HUES64 (cell line): ENCODE data around the gene PRRC2C. TPM values are rescaled to one million over a fixed set of nuclear protein-coding genes. Genes with fewer than 3 reads are reported as not detected.
"Not testable (repeated sequence)": the region's sequence is repeated elsewhere in the genome, so short reads cannot be mapped to it uniquely, and the experiment has no call there.

Experiments used
- H3K27ac ChIP-seq: 2 replicates; pipeline ENCODE4 v1.7.0; 2013; ENCODE audit warnings: low read depth, low read length, inconsistent platforms
- H3K27me3 ChIP-seq: 2 replicates; pipeline ENCODE4 v1.6.1; 2013; ENCODE audit warnings: mild to moderate bottlenecking, low read length; ENCODE audit not compliant: insufficient read depth
- H3K36me3 ChIP-seq: 2 replicates; pipeline ENCODE4 v1.6.1; 2013; ENCODE audit warnings: mild to moderate bottlenecking, low read length; ENCODE audit not compliant: insufficient read depth
- H3K4me1 ChIP-seq: 2 replicates; pipeline ENCODE4 v1.6.1; 2013; ENCODE audit warnings: mild to moderate bottlenecking, low read length, moderate library complexity; ENCODE audit not compliant: insufficient read depth
- H3K4me3 ChIP-seq: 2 replicates; pipeline ENCODE4 v1.5.1; 2013; ENCODE audit warnings: mild to moderate bottlenecking, low read length, moderate library complexity
- H3K9ac ChIP-seq: 2 replicates; pipeline ENCODE4 v1.6.1; 2013; ENCODE audit warnings: mild to moderate bottlenecking, low read depth, low read length
- H3K9me3 ChIP-seq: 2 replicates; pipeline ENCODE4 v1.6.1; 2013; ENCODE audit warnings: low read depth, low read length; ENCODE audit not compliant: insufficient read depth
- WGBS: fragments of 150-250, 120-280 bp; methylation state at CpG from one replicate; pipeline ENCODE4 v1.1.7; 2013; ENCODE audit warnings: missing lambda C conversion rate; 5-methylcytosine and 5-hydroxymethylcytosine counted together
- polyA plus RNA-seq, 2 experiments: library from polyadenylated mRNA; stranded (reverse); fragments of 50-300 nt; gene quantifications; one replicate each; pipeline ENCODE4 v1.2.3, GENCODE V29; 2013

Gene PRRC2C
- polyA plus RNA-seq (2013, experiment 1 of 2) = 91.0 TPM
- 97.3 TPM for polyA plus RNA-seq (2013, experiment 2 of 2)

DNA sequence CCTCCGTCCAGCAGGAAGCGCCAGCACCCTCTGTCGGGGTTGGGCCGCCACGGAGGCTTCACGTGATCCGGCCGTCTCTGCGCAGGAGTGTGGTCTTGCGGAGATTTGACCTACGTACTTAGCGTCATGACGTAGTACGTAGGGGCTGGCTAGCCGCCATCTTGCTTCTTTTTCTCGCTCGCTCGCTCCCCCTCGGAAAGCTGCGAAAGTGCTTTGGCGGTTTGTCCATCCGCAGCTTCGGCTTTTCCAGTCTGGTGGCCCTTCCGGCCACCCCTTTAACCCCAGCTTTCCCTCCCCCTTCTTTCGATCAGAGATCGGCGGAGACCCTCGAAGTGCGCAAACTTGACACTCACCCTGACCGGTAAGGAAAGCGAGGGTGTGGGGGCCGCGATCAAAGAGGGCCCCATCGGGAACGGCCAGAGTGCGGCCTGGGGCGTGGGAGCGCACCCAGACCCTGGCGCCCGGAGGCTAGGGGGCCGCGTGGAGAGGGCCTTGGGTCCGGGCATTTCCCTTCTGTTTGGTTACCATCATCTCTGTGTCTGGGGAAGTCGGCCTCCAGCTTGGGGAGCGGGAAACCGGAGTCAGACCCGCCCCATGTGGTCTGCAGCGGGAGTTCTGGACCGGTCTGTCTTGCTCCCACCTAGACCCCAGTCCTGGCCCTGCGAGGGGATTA lies at the start of gene PRRC2C:
Gene PRRC2C, plus strand, starts transcription at position 156 of the 673 bp plus-strand sequence. CDS start 26,559 bp downstream, outside the sequence.
- peak within 1 kb of the TSS; percentile 75 for H3K4me3 ChIP-seq
- H3K9me3 ChIP-seq = no peaks in the 10 kb centered on the region
- H3K4me1 ChIP-seq = peaks cover 11% of the 10 kb centered on the region; the same call in 1 of the 2 replicates
- under 1% methylated on average over 50 of the region's 50 CpGs for WGBS
- H3K36me3 ChIP-seq = 0 out of 2 replicates have a peak, but pooled peaks cover 10% of the 10 kb centered on the region
- H3K9ac ChIP-seq = peak within 1 kb of the TSS; percentile 93
- H3K27me3 ChIP-seq = no peaks in the 10 kb centered on the region
- H3K27ac ChIP-seq = peak within 1 kb of the TSS; percentile 96

DNA sequence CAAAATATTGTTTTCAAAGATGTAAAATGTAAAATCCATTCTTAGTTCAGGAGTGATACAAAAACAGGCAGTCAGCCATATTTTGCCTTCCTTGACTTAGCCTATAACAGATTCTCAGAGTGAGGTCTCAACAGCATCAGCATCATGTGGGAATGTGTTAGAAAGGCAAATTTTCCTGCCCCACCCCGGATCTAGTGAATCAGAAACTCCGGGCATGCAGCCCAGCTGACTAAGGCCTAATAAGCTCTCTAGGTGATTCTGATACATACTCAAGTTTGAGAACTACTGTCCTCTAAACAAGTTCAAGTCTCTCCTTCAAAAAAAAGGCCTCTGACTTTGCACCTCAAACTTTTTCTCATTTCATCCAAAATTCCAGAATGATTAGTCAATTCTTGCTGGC lies 46.9 kb upstream of the PRRC2C start:
- Histone ChIP-seq H3K36me3 (no peaks in the 10 kb centered on the region), H3K9ac (no peak overlapping the region), H3K27me3 (no peaks in the 10 kb centered on the region), H3K4me1 (0 out of 2 replicates have a peak, but pooled peaks cover 5% of the 10 kb centered on the region), H3K9me3 (no peaks in the 10 kb centered on the region), H3K4me3 (no peak overlapping the region), H3K27ac (no peak overlapping the region)
- 82% methylated on average over 2 of the region's 2 CpGs for WGBS

DNA sequence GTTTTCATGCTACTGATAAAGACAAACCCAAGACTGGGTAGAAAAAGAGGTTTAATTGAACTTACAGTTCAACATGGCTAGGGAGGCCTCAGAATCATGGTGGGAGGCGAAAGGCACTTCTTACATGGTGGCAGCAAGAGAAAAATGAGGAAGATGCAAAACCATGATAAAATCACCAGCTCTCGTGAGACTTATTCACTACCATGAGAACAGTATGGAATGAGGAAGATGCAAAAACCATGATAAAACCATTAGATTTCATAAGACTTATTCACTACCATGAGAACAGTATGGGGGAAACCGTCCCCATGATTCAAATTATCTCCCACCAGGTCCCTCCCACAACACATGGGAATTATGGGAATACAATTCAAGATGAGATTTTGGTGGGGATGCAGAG lies 45.1 kb upstream of the PRRC2C start:
- not testable (repeated sequence) for H3K9me3 ChIP-seq, H3K4me3 ChIP-seq, H3K27ac ChIP-seq, H3K4me1 ChIP-seq, H3K27me3 ChIP-seq, H3K9ac ChIP-seq, H3K36me3 ChIP-seq
- WGBS = 93% methylated on average over 1 of the region's 3 CpGs

DNA sequence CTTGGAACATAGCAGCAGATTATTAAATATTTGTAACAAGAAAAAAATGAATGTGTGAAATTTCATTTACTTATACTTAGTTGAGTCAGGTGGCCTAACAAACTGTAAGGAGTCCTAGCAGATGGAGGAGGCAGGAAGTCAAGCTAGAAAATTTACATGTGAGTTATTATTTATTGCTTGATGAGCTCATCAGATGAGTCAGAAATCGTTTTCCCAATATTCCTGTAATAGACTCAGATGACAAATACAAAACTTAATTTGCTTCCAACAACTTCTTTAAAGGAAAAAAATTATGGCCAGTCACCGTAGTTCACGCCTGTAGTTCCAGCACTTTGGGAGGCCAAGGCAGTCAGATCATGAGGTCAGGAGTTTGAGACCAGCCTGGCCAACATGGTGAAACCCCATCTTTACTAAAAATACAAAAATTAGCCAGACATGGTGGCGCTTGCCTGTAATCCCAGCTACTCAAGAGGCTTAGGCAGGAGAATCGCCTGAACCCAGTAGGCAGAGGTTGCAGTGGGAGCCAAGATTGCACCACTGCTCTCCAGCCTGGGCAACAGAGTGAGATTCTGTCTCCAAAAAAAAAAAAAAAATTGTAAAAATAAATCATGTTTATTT lies 43.9 kb upstream of the PRRC2C start:
- H3K27ac ChIP-seq, H3K4me3 ChIP-seq, H3K4me1 ChIP-seq, H3K27me3 ChIP-seq, H3K9ac ChIP-seq, H3K9me3 ChIP-seq, H3K36me3 ChIP-seq: not testable (repeated sequence)
- 94% methylated on average over 5 of the region's 5 CpGs for WGBS

DNA sequence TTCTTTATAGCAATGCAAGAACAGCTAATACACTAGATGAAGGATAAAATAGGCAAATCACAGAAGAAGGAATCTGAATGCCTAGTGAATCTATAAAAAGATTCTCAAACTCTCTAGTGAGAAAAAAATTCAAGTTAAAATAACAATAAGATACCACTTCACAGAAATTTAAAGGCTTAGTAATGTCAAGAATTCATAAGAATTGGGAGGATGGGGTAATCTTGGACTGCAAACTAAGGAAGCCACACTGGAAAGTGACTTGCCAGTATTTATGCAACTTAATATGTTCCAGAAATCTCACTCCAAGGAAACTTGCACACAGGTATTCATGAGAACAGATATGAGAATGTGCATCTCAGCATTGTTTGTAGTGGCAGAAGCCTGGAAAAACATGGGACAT lies 38.9 kb upstream of the PRRC2C start:
- Histone ChIP-seq H3K9me3 (no peaks in the 10 kb centered on the region), H3K9ac (no peak overlapping the region), H3K27me3 (no peaks in the 10 kb centered on the region), H3K4me1 (no peaks in the 10 kb centered on the region), H3K36me3 (no peaks in the 10 kb centered on the region), H3K4me3 (no peak overlapping the region), H3K27ac (no peak overlapping the region)

DNA sequence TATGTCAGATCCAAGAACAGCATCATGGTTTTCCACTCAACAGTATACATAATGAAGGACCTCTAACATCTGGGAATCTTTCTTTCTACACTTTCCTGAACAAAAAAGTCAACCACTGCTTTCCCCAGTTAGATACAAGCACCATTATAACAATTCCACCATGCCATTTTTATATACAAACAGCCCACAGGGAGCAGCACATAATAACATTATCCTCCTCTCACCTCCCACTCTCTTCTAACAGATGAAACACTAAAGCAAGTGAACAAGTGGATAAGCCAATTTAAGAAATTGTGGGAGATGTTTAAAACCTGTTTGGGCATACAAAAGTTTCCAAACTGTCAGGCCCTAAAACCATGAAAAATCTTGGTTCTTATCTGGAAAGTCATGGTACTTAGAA lies 29.4 kb upstream of the PRRC2C start:
- H3K4me1 ChIP-seq = no peaks in the 10 kb centered on the region
- H3K4me3 ChIP-seq = no peak overlapping the region
- H3K36me3 ChIP-seq = no peaks in the 10 kb centered on the region
- no peaks in the 10 kb centered on the region for H3K27me3 ChIP-seq
- no peak overlapping the region for H3K9ac ChIP-seq
- no peaks in the 10 kb centered on the region for H3K9me3 ChIP-seq
- no peak overlapping the region for H3K27ac ChIP-seq

DNA sequence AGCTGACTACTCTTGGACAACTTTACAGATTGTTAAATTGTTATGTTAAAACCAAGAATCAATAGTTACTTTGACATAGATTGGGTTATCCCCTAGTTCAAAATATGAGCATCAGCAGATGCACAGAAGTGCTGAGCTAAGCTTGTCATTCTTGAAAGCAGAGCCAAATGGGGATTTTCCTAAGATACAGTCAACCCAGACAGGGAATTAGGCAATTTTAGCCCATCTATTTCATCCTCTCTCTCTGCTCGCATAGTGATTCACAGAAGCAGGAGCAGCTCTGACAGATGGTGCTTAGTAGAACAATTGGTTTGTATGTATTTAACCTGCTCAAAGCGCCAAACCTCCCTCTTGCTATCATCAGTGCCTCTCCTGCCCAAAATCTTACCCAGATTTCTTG lies 27.9 kb upstream of the PRRC2C start:
- WGBS = 82% methylated on average over 2 of the region's 2 CpGs
- no peak overlapping the region for H3K27ac ChIP-seq
- H3K36me3 ChIP-seq = no peaks in the 10 kb centered on the region
- H3K4me3 ChIP-seq = no peak overlapping the region
- H3K9me3 ChIP-seq = no peaks in the 10 kb centered on the region
- H3K27me3 ChIP-seq = no peaks in the 10 kb centered on the region
- no peaks in the 10 kb centered on the region for H3K4me1 ChIP-seq
- no peak overlapping the region for H3K9ac ChIP-seq

DNA sequence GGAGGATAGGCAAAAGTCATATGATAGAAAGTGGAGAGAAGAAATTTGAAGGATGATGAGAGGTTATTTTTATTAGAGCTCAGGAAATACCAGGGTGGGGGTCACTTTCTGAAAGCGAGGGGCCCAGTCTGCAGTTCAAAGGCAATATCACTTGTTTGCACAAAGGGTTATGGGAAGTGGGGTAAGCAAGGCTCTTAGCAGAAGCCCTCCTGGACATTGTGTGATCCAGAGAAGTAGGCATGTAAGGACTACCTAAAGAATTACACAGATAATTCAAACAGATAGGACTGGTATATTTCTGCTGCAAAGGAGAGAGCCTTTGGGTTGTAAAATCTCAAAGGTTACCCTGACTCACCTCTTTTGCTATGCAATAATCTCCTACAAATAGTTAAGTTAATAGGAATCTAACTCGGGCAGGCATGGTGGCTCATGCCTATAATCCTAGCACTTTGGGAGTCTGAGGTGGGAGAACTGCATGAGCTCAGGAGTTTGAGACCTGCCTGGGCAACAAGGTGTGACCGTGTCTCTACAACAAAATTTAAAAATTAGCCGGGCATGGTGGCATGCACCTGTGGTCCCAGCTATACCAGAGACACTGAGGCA lies 25.2 kb upstream of the PRRC2C start:
- no peak overlapping the region for H3K9ac ChIP-seq
- H3K9me3 ChIP-seq = no peaks in the 10 kb centered on the region
- no peak overlapping the region for H3K4me3 ChIP-seq
- WGBS = 75% methylated on average over 4 of the region's 4 CpGs
- no peaks in the 10 kb centered on the region for H3K4me1 ChIP-seq
- H3K27ac ChIP-seq = no peak overlapping the region
- H3K36me3 ChIP-seq = no peaks in the 10 kb centered on the region
- no peaks in the 10 kb centered on the region for H3K27me3 ChIP-seq

DNA sequence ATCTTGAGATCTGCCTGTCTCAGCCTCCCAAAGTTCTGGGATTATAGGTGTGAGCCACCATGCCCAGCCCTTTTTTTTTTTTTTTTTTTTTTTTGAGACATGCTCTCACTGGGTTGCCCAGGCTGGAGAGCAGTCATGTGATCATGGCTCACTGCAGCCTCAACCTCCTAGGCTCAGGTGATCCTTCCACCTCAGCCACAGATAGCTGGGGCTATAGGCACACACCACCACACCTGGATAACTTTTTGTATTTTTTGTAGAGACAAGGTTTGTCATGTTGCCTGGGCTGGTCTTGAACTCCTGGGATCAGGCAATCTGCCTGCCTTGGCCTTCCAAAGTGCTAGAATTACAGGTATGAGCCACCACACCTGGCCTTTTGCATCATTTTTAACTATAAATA lies 17.7 kb upstream of the PRRC2C start:
- Histone ChIP-seq H3K36me3 (no peaks in the 10 kb centered on the region), H3K4me3 (no peak overlapping the region), H3K27ac (no peak overlapping the region), H3K27me3 (no peaks in the 10 kb centered on the region), H3K4me1 (no peaks in the 10 kb centered on the region), H3K9me3 (no peaks in the 10 kb centered on the region), H3K9ac (no peak overlapping the region)

DNA sequence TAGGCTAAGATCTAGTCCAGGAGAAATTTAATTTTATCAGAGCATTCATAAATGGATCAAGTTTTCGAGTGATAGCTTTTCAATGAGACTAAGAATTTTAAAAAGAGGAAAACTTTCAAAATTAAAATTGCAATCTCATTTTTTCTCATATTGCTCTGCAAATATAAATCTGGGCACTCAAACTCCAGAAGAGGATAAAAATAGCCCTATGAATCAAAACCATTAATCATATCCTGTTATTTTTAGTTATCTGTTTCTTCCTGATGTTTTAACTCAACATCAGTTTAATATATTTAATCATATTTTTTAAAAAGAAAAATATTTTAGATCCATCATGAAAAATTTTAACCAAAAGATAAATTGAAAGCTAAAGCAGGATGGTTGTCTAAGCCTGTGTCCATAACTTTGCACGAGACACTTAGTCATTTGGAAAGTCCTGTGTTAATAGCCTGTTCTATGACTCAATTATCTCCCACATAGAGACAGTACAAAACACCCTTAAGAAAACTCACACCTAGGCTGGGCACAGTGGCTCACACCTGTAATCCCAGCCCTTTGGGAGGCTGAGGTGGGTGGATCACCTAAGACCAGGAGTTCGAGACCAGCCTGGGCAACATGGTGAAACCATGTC lies 17.1 kb upstream of the PRRC2C start:
- Histone ChIP-seq H3K27me3 (no peaks in the 10 kb centered on the region), H3K4me3 (no peak overlapping the region), H3K27ac (no peak overlapping the region), H3K9ac (no peak overlapping the region), H3K9me3 (no peaks in the 10 kb centered on the region), H3K36me3 (no peaks in the 10 kb centered on the region), H3K4me1 (no peaks in the 10 kb centered on the region)
- WGBS = 73% methylated on average over 2 of the region's 3 CpGs

DNA sequence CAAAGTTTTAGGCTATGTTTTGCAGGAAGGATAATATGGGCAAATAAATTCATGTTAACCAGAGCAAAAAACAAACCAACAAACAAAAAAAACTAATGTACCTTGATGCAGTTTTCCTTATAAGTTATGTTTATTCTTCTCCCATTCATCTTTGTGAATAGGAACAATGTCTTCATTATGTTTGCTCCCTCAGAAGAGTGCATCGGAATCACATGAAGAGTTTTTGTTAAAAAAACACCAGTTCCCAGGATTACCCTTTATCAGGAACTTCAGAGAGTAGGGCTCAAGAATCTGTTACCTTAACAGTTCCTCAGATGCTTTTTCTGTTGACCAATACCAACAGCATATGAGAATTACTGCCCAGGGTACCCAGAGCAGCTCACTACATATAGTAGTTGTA lies 14.6 kb upstream of the PRRC2C start:
- Histone ChIP-seq H3K27me3 (no peaks in the 10 kb centered on the region), H3K27ac (no peak overlapping the region), H3K9me3 (no peaks in the 10 kb centered on the region), H3K4me3 (no peak overlapping the region), H3K9ac (no peak overlapping the region), H3K36me3 (no peaks in the 10 kb centered on the region), H3K4me1 (no peaks in the 10 kb centered on the region)
- WGBS = 95% methylated on average over 1 of the region's 1 CpG
